ENCODE measurements around the gene SUFU. TPM values are rescaled to one million over a fixed set of nuclear protein-coding genes. Genes with fewer than 3 reads are reported as not detected.
A peak's percentile ranks its signal among the peaks of the same experiment; 100 is the strongest.

The SUFU gene
- total and polyA plus RNA-seq, 2 of the 13 experiments (the other 11 are each of a cell fraction or from before 2014, with no cell fraction given) = 2.9 to 5.5 TPM

DNA sequence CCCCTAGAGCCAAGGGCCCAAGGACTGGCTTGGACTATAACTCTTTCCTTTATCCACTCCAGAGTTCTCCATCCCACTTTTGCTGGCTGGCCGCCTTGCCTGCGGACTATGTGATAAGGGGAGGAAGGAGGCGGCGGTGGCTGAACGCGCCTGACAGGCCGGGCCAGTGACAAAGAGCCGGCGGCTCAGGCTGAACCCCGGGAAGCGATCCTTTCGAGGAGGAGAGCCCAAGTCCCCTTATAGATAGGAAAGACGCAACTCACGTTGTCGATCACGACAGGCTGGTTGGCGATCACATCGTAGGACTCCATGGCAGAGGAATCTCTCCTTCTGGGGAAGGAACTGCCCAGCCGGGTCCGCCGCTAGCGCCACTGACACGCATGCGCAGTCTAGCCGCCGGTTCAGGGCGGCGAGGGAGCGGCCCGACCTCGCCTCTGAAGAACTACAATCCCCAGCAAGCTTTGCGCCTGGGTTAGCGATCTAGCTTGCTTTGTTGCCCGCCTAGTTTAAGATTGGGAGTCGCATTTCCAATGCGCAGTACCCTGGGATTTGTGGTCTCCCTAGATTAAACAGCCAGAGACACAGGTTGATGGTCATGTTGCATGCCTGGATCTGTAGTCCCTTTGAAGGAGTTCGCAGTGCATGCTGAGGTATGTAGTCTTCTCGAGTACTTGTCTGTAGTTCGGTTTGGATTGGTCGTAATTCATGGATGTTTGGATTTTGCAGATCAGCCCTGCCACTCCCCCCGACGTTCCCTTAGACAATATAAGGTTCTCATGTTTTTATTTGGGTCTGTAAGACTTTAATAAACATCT lies 1.2 kb upstream of the SUFU start, which contains the start of gene ACTR1A (continued):
- TF ChIP-seq TRAFD1 (CRISPR knock-in tag; IDR thresholded peaks at IDR 0.05; ENCODE audit: borderline replicate concordance) = 0 out of 2 replicates have a peak, but pooled peaks have one; percentile 31
- TF ChIP-seq, protein P1, sequence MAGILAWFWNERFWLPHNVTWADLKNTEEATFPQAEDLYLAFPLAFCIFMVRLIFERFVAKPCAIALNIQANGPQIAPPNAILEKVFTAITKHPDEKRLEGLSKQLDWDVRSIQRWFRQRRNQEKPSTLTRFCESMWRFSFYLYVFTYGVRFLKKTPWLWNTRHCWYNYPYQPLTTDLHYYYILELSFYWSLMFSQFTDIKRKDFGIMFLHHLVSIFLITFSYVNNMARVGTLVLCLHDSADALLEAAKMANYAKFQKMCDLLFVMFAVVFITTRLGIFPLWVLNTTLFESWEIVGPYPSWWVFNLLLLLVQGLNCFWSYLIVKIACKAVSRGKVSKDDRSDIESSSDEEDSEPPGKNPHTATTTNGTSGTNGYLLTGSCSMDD (CRISPR knock-in tag; IDR thresholded peaks at IDR 0.05) = no peak
- peak; percentile 57 for TF ChIP-seq ERF (CRISPR knock-in tag; IDR thresholded peaks at IDR 0.05)
- TF ChIP-seq ZBTB1 (CRISPR knock-in tag; IDR thresholded peaks at IDR 0.05; ENCODE audit: borderline replicate concordance) = no peak
- TF ChIP-seq, protein P2, sequence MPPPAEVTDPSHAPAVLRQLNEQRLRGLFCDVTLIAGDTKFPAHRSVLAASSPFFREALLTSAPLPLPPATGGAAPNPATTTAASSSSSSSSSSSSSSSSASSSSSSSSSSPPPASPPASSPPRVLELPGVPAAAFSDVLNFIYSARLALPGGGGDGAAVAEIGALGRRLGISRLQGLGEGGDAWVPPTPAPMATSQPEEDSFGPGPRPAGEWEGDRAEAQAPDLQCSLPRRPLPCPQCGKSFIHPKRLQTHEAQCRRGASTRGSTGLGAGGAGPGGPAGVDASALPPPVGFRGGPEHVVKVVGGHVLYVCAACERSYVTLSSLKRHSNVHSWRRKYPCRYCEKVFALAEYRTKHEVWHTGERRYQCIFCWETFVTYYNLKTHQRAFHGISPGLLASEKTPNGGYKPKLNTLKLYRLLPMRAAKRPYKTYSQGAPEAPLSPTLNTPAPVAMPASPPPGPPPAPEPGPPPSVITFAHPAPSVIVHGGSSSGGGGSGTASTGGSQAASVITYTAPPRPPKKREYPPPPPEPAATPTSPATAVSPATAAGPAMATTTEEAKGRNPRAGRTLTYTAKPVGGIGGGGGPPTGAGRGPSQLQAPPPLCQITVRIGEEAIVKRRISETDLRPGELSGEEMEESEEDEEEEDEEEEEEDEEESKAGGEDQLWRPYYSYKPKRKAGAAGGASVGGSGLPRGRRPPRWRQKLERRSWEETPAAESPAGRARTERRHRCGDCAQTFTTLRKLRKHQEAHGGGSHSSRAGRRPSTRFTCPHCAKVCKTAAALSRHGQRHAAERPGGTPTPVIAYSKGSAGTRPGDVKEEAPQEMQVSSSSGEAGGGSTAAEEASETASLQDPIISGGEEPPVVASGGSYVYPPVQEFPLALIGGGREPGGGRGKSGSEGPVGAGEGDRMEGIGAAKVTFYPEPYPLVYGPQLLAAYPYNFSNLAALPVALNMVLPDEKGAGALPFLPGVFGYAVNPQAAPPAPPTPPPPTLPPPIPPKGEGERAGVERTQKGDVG (CRISPR knock-in tag; IDR thresholded peaks at IDR 0.05; ENCODE audit: borderline replicate concordance) = no peak
- TF ChIP-seq FOXA1 (IDR thresholded peaks at IDR 0.05) = no peak
- TF ChIP-seq FOXA1 (CRISPR knock-in tag; IDR thresholded peaks at IDR 0.05) = peak; percentile 45
- peak; percentile 30; the same call in 1 of the 2 replicates for TF ChIP-seq ZNF329 (CRISPR knock-in tag; IDR thresholded peaks at IDR 0.05; ENCODE audit: low read depth)
- peak; percentile 90 for TF ChIP-seq ZNF501 (CRISPR knock-in tag; IDR thresholded peaks at IDR 0.05)
- no peak for TF ChIP-seq SMARCE1 (IDR thresholded peaks at IDR 0.05; ENCODE audit: borderline replicate concordance)
- TF ChIP-seq MAFG (CRISPR knock-in tag; IDR thresholded peaks at IDR 0.05) = no peak
- TF ChIP-seq MXD4 (CRISPR knock-in tag; IDR thresholded peaks at IDR 0.05) = peak; percentile 77
- TF ChIP-seq, protein P3, sequence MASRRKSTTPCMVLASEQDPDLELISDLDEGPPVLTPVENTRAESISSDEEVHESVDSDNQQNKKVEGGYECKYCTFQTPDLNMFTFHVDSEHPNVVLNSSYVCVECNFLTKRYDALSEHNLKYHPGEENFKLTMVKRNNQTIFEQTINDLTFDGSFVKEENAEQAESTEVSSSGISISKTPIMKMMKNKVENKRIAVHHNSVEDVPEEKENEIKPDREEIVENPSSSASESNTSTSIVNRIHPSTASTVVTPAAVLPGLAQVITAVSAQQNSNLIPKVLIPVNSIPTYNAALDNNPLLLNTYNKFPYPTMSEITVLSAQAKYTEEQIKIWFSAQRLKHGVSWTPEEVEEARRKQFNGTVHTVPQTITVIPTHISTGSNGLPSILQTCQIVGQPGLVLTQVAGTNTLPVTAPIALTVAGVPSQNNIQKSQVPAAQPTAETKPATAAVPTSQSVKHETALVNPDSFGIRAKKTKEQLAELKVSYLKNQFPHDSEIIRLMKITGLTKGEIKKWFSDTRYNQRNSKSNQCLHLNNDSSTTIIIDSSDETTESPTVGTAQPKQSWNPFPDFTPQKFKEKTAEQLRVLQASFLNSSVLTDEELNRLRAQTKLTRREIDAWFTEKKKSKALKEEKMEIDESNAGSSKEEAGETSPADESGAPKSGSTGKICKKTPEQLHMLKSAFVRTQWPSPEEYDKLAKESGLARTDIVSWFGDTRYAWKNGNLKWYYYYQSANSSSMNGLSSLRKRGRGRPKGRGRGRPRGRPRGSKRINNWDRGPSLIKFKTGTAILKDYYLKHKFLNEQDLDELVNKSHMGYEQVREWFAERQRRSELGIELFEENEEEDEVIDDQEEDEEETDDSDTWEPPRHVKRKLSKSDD (CRISPR knock-in tag; IDR thresholded peaks at IDR 0.05; ENCODE audit: low read depth) = no peak
- TF ChIP-seq SIN3B (IDR thresholded peaks at IDR 0.05; ENCODE audit: low read length) = no peak
- no peak for TF ChIP-seq ZNF12 (CRISPR knock-in tag; IDR thresholded peaks at IDR 0.05)
- no peak for TF ChIP-seq ZSCAN25 (CRISPR knock-in tag; IDR thresholded peaks at IDR 0.05)
- TF ChIP-seq HNF4A (CRISPR knock-in tag; IDR thresholded peaks at IDR 0.05) = peak; percentile 27; the same call in 1 of the 2 replicates
- TF ChIP-seq, protein P4, sequence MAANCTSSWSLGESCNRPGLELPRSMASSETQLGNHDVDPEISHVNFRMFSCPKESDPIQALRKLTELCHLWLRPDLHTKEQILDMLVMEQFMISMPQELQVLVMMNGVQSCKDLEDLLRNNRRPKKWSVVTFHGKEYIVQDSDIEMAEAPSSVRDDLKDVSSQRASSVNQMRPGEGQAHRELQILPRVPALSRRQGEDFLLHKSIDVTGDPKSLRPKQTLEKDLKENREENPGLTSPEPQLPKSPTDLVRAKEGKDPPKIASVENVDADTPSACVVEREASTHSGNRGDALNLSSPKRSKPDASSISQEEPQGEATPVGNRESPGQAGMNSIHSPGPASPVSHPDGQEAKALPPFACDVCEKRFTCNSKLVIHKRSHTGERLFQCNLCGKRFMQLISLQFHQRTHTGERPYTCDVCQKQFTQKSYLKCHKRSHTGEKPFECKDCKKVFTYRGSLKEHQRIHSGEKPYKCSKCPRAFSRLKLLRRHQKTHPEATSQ (CRISPR knock-in tag; IDR thresholded peaks at IDR 0.05; ENCODE audit: borderline replicate concordance) = 0 out of 2 replicates have a peak, but pooled peaks have one; percentile 59
- peak; percentile 92 for TF ChIP-seq PITX1 (CRISPR knock-in tag; IDR thresholded peaks at IDR 0.05)
- no peak for TF ChIP-seq ZNF282 (IDR thresholded peaks at IDR 0.05; ENCODE audit: partially characterized antibody)

Measured in HepG2 (cell line).